HG02678 (cell line): Measurements from ENCODE around the gene FHAD1.

Experiments used
- ATAC-seq: cut with Tn5 transposase; IDR thresholded peaks from one replicate; pipeline ENCODE4 v1.9.1; 2021; ENCODE audit warnings: mild to moderate bottlenecking, moderate library complexity; ENCODE audit not compliant: unreplicated experiment

The FHAD1 gene

DNA sequence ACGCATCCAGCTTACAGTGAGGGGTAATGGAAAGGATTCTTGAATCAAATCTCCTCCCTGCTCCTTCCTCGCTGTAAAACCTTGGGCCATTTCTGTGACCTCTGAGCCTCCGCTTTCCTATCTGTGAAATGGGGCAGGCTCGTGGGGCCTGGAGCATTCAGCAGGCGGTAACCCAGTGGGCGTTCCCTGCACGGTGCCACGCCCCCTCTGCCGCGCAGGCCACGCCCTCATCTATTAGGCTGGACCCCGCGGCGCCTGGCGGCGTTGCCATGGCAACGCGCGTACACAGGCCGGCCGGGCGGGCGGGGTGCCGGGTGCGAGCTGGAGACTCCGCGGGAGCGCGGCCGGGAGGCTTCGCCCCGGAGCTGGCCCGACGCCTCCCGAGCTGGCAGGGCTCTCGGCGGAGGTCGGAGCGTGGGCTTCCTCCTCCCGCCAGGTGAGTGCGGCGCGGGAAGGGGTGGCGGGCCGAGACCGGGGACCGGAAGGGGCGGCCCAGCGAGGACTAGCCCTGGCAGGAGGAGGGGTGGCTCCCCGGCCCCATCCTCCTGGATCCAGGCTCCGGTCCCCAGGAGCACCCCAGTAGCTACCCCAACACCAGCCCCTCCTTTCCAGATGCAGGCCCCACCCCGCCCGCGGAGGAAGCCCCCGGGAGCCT lies at the start of gene FHAD1:
FHAD1 (plus strand) TSS at position 264 of the 655 bp plus-strand sequence. CDS start 4,562 bp downstream, outside the sequence.
- no peak for ATAC-seq

DNA sequence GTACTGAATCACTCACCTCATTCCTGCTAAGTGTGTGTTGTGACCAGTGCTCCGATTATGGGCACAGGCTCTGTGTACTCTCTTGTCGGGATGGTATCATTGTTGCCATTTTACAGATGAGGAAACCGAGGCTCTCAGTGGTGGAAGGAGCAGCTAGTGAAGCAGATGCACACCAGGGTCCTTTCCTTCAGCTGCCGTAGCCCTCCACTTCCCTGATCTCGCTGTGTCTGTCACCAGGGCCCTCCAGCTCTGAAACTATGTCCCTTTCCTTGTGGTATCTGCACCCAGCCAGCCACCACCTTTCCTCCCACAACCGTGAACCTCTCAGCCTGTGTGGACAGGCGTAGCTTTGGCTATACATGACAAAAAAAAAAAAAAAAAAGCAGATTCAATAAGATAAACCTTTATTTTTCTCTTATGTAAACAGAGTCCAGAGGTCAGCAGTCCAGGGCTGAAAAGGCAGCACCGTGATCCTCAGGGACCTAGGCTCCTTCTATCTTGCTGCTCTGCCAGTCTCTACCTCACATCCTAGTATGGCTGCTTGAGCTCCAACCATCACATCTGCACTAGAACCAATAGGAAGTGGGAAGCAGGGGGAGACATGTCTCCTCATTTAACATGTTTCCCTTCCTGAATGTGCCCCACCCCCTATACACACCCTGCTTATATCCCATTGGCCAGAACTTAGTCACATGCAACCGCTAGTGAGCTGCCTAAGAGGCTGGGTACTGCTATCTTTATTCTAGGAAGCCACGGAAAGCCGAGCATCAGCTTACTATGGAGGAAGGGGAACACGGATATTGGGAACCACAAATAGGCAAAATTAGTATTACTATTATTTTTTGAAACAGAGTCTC lies 49.2 kb upstream of the FHAD1 start:
- ATAC-seq = no peak

DNA sequence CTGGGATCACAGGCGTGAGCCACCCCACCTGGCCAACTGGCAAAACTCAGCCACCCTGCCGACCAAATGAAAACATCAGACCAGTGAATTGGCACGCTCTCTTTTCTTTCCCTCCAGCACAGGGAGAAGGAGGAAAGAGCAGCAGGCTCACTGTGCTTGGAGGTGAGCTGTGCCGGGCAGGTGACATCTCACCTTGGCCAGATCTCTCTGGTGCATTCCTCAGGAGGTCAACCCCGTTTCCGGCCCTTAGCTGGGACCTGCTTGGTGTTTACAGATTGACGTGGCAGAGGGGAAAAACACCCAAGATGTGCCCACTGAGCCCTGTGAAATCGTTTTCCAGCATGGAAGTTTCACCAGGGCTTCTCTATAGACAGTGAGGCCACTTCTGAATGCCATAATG lies 48.3 kb upstream of the FHAD1 start:
- no peak for ATAC-seq

DNA sequence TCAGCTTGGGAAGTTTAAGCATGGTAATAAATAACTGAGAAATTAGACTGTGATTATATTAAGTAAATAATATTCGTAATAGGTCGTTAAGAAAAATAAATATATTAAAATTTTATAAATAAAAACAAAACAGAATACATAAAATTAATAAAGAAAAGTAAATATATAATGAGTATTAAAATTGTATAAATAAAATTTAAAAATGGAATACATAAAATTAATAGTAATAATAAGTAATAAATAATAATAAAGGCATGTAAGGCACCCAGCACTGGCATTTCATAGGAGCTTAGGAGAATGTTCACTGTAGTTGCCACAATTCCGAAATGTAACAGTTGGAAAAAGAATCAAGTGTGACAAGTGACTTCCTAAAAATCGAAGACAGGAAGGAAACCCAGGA lies 45.8 kb upstream of the FHAD1 start:
- ATAC-seq = no peak

DNA sequence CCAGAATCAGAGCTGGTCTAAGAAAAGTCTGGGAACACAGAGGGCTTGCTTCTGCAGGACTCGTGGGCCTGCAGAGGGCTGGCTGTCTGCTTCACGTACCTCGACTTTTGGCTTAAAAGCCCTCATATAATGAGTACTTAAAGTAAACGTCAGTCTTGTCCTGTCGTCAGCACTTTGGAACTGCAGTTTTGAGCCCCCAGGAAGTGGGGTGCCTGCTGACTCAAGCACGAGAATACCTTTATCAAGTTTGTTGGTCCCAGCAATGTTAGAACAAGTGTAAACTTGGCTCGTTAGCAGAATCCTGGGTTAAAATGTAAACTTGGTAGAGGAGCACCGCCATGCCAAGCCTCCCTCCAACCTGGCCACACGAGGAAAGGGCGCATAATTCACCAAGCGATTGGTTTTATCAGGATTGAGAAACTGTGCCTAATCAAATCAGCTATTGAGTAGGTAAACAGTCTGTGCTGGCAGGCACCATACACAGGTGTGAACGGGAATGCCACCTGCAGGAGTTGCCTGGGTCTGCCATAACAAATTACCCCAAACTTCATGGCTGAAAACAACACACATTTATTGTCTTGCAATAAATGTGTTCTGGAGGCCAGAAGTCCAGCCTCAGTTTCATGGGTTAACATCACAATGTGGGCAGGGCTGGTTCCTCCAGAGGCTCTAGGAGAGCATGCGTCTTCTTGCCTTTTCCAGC lies 45.0 kb upstream of the FHAD1 start:
- ATAC-seq = no peak

DNA sequence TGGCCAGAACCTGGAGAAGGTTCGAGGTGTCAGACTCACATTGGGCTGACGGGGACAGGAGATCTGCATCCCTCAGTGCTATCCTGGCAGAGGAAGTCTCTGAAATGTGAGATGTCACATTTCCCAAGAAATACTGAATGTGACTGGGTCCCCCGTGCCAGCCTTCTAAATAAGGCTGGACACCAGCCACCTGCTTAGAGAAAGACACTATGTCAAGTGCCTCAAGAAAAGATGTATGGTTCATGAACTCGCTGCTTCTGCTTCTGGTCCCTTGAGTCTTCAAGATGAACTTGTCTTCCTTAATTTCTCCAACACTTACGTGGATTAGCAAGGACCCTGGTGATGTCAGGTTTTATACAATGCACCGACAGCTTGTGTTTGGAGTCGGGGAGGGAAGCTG lies 42.1 kb upstream of the FHAD1 start:
- ATAC-seq = no peak

DNA sequence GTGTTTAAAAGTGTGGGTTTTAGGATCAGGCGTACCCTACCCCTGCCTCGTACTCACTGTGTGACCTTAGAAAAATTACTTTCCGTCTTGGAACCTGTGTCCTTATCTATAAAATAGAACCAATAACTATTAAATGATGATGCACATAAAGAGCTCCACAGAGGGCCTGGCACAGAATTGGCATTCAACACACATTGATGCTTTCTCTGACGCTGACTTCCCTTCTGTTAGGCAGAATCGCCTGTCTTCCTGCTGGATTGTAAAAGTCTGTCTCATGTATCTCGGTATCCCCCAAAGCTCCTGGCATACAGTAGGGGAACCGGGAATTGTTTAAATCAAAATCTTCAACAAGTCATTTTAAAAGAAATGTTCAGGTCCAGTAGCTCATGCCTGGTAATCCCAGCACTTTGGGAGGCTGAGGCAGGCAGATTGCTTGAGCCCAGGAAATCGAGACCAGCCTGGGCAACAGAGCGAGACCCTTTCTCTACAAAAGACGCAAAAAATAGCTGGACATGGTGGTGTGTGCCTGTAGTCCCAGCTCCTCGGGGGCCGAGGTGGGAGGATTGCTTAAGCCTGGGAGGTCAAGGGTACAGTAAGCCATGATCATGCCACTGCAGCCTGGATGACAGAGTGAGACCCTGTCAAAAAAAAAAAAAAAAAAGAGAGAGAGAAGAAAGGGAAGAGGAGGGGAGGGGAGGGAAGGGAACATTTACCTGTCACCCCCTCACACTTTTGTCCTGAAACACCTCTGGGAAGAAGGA lies 41.3 kb upstream of the FHAD1 start:
- ATAC-seq = no peak

DNA sequence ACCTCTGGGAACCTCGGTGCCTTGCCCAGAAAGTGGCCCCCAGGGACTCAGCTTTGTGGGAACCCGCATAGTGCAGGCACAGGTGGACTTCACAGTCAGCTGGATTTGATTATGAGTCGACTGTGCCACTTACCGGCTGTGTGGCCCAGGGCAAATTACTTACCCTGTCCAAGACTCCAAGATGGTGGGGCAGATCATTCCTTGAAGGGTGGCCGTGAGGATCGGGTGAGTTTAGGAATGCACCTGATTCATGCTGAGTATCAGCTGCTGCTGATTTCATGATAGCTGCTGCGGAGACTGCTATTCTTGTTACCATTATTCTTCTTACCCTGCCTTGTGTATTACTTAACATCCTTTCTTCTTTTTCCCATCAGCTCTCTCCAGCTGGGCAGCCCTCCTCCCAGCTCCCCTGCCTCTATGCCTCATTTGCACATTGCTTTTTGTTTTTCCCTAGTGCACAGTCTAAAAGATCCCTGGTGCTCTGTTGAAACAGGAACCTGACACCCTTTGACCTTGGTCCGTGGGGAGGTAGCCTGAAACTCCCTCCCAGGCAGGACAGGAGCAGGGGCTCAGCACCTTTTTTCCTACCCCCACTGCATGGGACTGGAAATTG lies 40.5 kb upstream of the FHAD1 start:
- ATAC-seq = no peak

DNA sequence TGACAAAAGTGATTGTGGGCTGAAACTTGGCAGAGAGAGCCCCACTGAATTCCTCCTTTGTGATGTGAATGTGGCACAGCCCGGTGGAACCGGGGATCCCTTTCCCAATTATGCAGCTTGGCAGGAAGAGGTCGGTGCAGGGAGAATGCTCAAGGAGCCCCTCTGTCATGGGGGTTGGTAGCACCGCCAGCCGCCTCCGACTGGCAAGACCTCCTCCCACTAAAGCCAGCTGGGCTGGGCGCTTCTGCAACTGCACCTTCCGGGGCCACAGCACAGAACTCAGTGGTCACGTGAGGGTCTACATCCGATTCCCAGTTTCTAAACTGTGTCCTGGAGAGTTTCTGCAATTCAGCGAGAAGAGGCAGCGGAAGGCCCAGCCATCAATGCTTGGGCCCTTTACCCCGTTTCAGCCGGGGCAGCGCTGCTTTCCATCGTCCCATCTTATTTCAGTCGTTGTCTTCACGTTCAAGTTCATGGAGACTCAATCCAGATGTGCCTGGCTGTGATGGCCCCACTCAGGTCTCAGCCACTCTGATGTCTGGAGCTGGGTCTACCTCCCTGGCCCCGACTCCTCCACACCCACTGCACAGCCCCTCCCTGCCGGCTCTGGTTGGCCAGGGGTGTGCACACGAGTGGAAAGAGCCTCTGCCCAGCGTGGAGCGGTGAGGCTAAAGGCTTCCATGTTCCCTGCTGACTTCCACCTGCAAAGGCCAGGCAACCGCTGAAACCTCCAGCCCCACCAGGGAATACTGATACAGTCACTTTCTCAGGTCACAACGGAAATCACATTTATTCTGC lies 39.8 kb upstream of the FHAD1 start:
- ATAC-seq = no peak

DNA sequence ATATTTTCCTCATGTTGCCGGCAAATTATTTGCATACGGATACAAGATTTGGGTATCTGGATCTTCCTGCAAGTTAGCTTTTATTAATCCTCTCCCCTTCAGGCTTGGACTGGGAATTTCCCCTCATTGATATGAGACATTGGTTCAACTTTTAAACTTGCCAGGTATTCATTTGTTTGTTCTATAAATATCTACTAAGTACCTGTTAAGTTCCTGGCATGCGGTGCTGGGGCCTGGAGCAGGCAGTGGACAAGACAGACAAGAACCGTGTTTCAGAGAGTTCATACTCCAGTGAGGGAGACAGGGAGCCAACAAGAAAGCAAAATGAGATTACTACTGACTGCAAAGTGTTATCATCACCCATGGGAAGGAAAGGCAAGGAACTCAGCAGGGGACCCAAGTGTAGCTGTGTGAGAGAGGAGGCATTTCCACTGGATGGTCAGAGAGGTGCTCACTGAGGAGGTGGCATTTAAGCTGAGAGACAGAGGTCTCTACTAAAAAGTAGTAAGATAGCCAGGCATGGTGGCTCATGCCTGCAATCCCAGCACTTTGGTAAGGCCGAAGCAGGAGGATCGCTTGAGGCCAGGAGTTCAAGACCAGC lies 39.1 kb upstream of the FHAD1 start:
- ATAC-seq = no peak

DNA sequence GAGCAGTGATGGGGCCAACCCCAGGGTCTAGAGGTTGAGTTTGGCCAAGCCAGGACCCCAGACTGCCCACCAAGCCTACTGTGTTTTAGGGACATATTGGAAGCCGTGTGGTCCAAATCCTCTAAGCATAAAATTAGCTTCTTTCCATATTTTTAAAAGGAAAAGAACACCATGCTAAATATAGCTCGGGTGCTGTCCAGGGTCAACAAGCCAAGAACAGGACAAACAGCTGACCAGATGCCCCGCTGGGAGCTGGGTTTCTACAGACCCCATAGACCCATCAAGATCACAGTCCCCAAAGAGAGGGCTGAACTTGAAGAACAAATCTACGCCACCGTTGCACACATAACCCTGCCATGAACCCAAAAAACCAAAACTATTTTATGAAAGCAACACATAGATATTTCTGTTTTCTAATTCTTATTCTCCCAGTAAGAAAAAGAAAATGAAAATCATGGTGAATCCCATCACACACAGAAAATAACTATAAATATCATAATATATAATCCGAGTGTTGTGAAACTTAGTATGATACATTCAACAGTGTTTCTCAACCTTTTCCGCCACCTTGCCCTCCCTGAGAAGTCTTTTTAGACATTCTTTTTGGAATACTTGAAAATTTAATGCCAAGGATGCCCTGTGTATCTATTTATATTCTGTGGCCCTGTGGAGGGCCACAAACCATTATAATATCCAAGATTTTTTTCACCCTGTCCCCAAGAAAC lies 36.2 kb upstream of the FHAD1 start:
- ATAC-seq = no peak

DNA sequence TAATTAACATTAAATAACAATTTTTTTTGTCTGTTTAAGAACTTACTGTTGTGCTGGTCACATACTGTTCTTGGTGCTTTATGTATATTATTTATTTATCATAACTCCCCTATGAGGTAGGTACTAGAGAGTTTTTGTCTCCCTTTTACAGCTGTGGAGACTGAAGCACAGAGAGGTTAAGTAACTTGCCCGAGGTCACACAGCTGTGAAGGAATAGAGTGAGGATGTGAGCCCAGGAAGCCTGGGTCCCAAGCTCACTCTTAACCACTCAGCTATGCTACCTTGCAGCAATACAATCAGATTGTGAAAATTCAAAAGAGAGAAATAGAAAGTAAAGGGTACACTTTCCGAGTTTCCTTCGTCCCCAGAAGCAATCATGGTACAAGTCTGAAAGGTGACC lies 35.6 kb upstream of the FHAD1 start:
- no peak for ATAC-seq

DNA sequence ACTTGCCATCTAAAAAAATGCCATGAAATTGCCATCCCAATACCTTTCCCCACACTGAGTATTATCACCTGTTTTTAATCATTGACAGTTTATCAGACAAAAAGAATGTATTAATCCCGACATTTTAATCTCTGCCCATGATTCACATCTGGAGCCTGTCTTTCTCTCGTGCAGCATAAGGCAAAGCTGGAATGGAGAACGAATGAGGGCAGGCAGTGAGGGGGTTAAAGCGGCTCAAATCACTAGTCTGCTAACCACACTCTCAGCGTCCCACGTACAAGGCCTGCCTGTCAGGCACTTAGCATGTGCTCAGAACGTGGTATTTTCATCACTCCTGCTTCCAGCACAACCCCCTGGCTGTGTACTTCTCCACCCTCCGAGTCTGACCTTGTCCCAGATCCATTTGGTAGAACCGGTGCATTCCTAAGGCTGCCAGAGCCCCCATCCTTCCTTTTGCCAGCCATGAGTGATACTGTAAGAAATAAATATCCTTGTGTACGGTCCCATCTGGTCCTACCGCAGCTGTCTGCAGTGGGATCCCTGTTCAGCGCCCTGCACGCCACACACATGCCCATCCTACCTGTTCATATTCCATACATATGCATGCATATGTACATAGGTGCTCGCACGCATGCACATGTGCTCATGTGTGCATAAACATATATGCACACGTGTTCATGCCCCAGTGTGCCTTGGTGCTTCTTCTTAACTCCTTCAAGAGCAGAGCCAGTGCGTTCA lies 34.6 kb upstream of the FHAD1 start:
- ATAC-seq = no peak

DNA sequence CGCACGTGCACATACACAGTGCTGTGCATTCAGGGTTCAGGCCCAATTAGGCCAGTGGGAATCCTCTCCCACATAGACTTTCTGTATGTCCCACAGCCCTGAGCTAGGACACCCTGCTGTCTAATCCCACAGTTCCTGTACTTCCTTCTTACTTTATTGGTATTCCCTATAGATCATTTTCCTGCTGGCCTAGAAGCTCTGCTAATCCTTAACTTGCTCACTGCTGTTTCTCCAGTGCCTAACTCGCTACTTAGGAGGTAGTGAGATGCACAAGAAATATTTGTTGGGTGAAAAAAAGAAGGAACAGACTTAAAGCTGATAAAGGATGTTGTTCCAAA lies 34.1 kb upstream of the FHAD1 start:
- ATAC-seq = no peak

DNA sequence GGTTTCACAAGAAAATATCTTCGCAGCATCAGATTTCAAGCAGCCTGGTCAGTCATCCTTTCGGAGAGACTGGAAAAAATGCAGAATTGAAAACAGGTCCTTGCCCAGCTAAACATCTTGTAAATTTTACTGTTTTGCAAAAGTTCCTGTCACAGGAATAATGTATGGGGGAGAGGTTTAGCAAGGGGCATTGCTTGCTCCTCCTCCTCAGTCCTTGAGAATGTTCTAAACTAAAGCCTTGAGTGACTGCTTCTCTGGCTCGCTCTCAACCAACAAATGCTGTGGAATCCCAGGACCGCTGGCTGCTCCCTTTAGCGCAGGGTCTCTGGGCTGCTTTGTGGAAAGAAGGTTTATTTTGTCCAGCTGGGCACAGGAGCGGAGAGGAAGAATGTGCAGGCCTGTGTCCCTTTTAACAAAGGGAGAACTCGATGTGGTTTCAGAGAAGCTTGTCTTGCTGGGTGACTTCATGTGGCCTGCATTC lies 33.6 kb upstream of the FHAD1 start:
- ATAC-seq = no peak

DNA sequence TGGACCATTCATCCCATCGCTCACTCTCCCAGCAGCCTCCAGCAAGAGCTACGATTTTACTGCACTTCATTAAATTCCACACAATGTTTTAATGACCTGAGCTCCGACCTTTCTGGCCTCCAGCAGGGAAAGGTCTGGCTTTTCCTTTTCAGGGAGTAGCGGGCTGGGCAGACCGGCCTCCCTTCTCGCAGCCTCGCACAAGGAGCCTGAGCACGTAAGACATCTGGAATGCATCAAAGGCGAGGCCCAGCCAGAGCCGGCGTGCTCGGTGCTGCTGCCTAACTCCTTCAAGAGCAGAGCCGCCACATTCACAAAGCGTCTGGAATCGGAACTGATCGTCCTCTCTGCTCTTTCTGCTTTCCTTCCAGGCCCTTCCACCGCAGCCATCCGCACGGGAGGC lies 32.5 kb upstream of the FHAD1 start:
- ATAC-seq = no peak

DNA sequence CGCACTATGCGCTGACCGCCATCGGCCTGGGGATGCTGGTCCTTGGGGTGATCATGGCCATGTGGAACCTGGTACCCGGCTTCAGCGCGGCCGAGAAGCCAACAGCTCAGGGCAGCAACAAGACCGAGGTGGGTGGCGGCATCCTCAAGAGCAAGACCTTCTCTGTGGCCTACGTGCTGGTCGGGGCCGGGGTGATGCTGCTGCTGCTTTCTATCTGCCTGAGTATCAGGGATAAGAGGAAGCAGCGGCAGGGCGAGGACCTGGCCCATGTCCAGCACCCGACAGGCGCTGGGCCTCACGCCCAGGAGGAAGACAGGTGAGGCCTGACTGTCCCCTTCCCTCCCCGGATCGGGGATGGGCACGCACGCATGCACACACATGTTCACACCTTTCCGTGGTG lies 31.9 kb upstream of the FHAD1 start:
- no peak for ATAC-seq

DNA sequence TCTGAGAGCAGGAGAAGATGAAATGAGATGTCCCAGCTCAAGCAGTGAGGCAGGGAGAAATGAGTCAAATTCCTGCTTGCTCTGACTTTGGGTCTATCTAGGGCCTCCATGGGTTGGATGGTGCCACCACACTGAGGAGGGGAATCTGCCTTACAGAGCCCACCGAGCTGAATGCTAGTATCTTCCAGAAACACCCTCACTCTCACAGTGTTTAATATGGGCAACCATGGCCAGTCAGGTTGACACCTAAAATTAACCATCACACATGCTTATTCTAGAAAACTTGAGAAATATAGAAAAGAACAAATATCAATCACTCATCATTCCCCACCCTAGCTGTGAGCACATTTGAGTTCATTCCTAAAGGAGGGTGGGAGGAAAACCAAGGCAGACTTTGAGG lies 29.4 kb upstream of the FHAD1 start:
- ATAC-seq = no peak
